HCT116 (cell line): ENCODE data around the gene HSD17B10. TPM values are rescaled to one million over a fixed set of nuclear protein-coding genes. Genes with fewer than 3 reads are reported as not detected.

Source experiments
- ATAC-seq: fragments of 200-7000 bp; cut with Tn5 transposase; 2 replicates; pipeline ENCODE4 v1.9.1; 2020; ENCODE audit warnings: mild to moderate bottlenecking, moderate library complexity
- BruUV-seq: library from RNA; stranded (reverse); fragments of 400-500 nt; replicated peaks from 2 replicates; lab custom pipeline; 2021; lab: Mats Ljungman, UMichigan
- CTCF ChIA-PET: fragments of 300-600 bp; sonication (Branson Sonifier 250); formaldehyde crosslinking; loops from one replicate; lab custom pipeline; 2021; ENCODE audit warnings: antibody characterized with exemption; lab: Charles Lee
- POLR2A ChIA-PET: fragments of 300-600, 350-600 bp; sonication (Branson Sonifier 250); formaldehyde crosslinking; loops from one replicate; lab custom pipeline; 2021; ENCODE audit warnings: antibody characterized with exemption; lab: Charles Lee
- RAD21 ChIA-PET, 2 experiments: fragments of 300-600 bp; sonication (Branson Sonifier 250); formaldehyde crosslinking; loops; one replicate each; lab custom pipeline; 2023; ENCODE audit warnings: low total read pairs in 2 of 2; ENCODE audit not compliant: uncharacterized antibody in 2 of 2, unreplicated experiment in 2 of 2, low non-redundant PET in 1 of 2; lab: Charles Lee
- DNase-seq: peaks from one replicate; pipeline ENCODE4 v3.0.0-alpha.2; 2010; ENCODE audit warnings: low read depth, low spot score
- H2AFZ ChIP-seq: fragments of 200-600 bp; shearing (Covaris generic), sonication (generic); 2 replicates; pipeline ENCODE4 v1.6.1; 2017; ENCODE audit warnings: low read depth, mixed run types, mixed read lengths, antibody characterized with exemption, low read length; ENCODE audit not compliant: poor library complexity, severe bottlenecking
- H3K27ac ChIP-seq: 2 replicates; pipeline ENCODE4 v1.5.1; 2012; ENCODE audit warnings: low read depth, low read length
- H3K27me3 ChIP-seq: fragments of 200-600 bp; sonication (generic); 2 replicates; pipeline ENCODE4 v1.6.1; 2016; ENCODE audit warnings: mixed run types, low read length, mixed read lengths; ENCODE audit not compliant: insufficient read depth
- H3K36me3 ChIP-seq, 2 experiments: fragments of 200-500 bp in 1 of 2; fragments of 200-600 bp in 1 of 2; sonication (Bioruptor generic) in 1 of 2; sonication (generic) in 1 of 2; 2 replicates each; pipeline versions ENCODE4 v1.5.1 to v1.6.1; 2014 to 2016; ENCODE audit warnings: low read length in 2 of 2, inconsistent platforms in 1 of 2, mixed read lengths in 1 of 2, mixed run types in 1 of 2; ENCODE audit not compliant: insufficient read depth in 2 of 2, control insufficient read depth in 1 of 2
- H3K4me1 ChIP-seq, 2 experiments: fragments of 200-600 bp in 1 of 2; sonication (generic) in 1 of 2; 2 replicates each; pipeline versions ENCODE4 v1.5.1 to v1.6.1; 2012 to 2017; ENCODE audit warnings: low read length in 2 of 2, inconsistent platforms in 1 of 2, mild to moderate bottlenecking in 1 of 2, mixed read lengths in 1 of 2, mixed run types in 1 of 2, moderate library complexity in 1 of 2; ENCODE audit not compliant: insufficient read depth in 2 of 2, control insufficient read depth in 1 of 2
- H3K4me2 ChIP-seq: fragments of 200-600 bp; sonication (generic); 2 replicates; pipeline ENCODE4 v1.6.1; 2017; ENCODE audit warnings: mixed run types, low read length, mixed read lengths
- H3K4me3 ChIP-seq, 2 experiments: fragments of 200-600 bp in 1 of 2; sonication (generic) in 1 of 2; replicated peaks in 1 of 2; 2 replicates each; pipeline ENCODE4 v1.5.1; 2011 to 2016; ENCODE audit warnings: low read length in 2 of 2, control low read depth in 1 of 2, low read depth in 1 of 2, mild to moderate bottlenecking in 1 of 2, mixed read lengths in 1 of 2, mixed run types in 1 of 2
- H3K79me2 ChIP-seq: fragments of 200-600 bp; sonication (generic); 2 replicates; pipeline ENCODE4 v1.6.1; 2017; ENCODE audit warnings: mild to moderate bottlenecking, mixed run types, low read length, moderate library complexity, mixed read lengths; ENCODE audit not compliant: insufficient read depth
- H3K9ac ChIP-seq: fragments of 200-600 bp; sonication (generic); 2 replicates; pipeline ENCODE4 v1.6.1; 2016; ENCODE audit warnings: low read length, mixed read lengths
- H3K9me2 ChIP-seq: fragments of 200-600 bp; sonication (generic), shearing (Covaris generic); 2 replicates; pipeline ENCODE4 v1.6.1; 2017; ENCODE audit warnings: mixed run types, mild to moderate bottlenecking, moderate library complexity; ENCODE audit not compliant: insufficient read depth
- H3K9me3 ChIP-seq, 2 experiments: fragments of 200-500 bp in 1 of 2; fragments of 200-600 bp in 1 of 2; sonication (Bioruptor generic) in 1 of 2; sonication (generic) in 1 of 2; 2 replicates each; pipeline ENCODE4 v1.6.1; 2014 to 2017; ENCODE audit warnings: low read length in 2 of 2, mixed read lengths in 2 of 2, inconsistent platforms in 1 of 2, low read depth in 1 of 2, mild to moderate bottlenecking in 1 of 2, mixed run types in 1 of 2, moderate library complexity in 1 of 2; ENCODE audit not compliant: control insufficient read depth in 1 of 2, insufficient read depth in 1 of 2
- H4K20me1 ChIP-seq: fragments of 200-600 bp; sonication (generic), shearing (Covaris generic); 2 replicates; pipeline ENCODE4 v1.6.1; 2017; ENCODE audit warnings: mixed run types, mild to moderate bottlenecking, moderate library complexity; ENCODE audit not compliant: insufficient read depth
- CBX3 ChIP-seq: IDR thresholded peaks from 2 replicates; pipeline ENCODE4 v1.6.1; 2012; ENCODE audit warnings: low read depth
- ELF1 ChIP-seq: IDR thresholded peaks from 2 replicates; pipeline ENCODE4 v1.6.1; 2012; ENCODE audit warnings: low read depth, borderline replicate concordance
- EZH2 ChIP-seq: fragments of 200-600 bp; sonication (generic); IDR thresholded peaks from 2 replicates; pipeline ENCODE4 v1.6.1; 2017; ENCODE audit warnings: antibody characterized with exemption, mixed run types
- EZH2phosphoT487 ChIP-seq: fragments of 200-600 bp; IDR thresholded peaks from 2 replicates; pipeline ENCODE4 v1.6.1; 2018; ENCODE audit warnings: antibody characterized with exemption, borderline replicate concordance
- POLR2A ChIP-seq: IDR thresholded peaks from 2 replicates; pipeline ENCODE4 v1.7.0; 2011; ENCODE audit warnings: borderline replicate concordance; ENCODE audit not compliant: insufficient read depth, insufficient read length; ENCODE audit errors: extremely low read depth
- POLR2AphosphoS5 ChIP-seq: IDR thresholded peaks from 2 replicates; pipeline ENCODE4 v1.6.1; 2011; ENCODE audit warnings: mild to moderate bottlenecking, low read depth, low read length, moderate library complexity
- RAD21 ChIP-seq: IDR thresholded peaks from 2 replicates; pipeline ENCODE4 v1.6.1; 2012; ENCODE audit warnings: low read depth, mild to moderate bottlenecking
- SRF ChIP-seq: IDR thresholded peaks from 2 replicates; pipeline ENCODE4 v1.6.1; 2012; ENCODE audit warnings: low read depth
- TCF7L2 ChIP-seq: IDR thresholded peaks from 2 replicates; pipeline ENCODE4 v1.7.0; 2011; ENCODE audit warnings: borderline replicate concordance, inconsistent platforms; ENCODE audit not compliant: insufficient read depth, insufficient read length; ENCODE audit errors: extremely low read depth
- YY1 ChIP-seq: IDR thresholded peaks from 2 replicates; pipeline ENCODE4 v1.6.1; 2011; ENCODE audit warnings: low read length, low read depth, moderate library complexity, mild to moderate bottlenecking; ENCODE audit not compliant: insufficient replicate concordance; ENCODE audit errors: extremely low read depth
- intact Hi-C: fragments of 100-400 bp; cut with micrococcal nuclease; formaldehyde crosslinking; loops from 2 replicates; pipeline ENCODE4 v1.10.0; 2022
- total RNA-seq: library from RNA; stranded (reverse); gene quantifications from one replicate; pipeline ENCODE4 v1.2.1, GENCODE V29; 2021; ENCODE audit not compliant: unreplicated experiment
- TF ChIP-seq, protein P1 (sequence below): IDR thresholded peaks from 2 replicates; pipeline ENCODE4 v1.6.1; 2012
- TF ChIP-seq, protein P2 (sequence below), 3 experiments: fragments of 200-600 bp in 1 of 3; sonication (generic) in 1 of 3; IDR thresholded peaks in 2 of 3; conservative IDR thresholded peaks in 1 of 3; 2 replicates each; pipeline ENCODE4 v1.5.1; 2012 to 2017; ENCODE audit warnings: low read depth in 2 of 3, low read length in 2 of 3, antibody characterized with exemption in 1 of 3, borderline replicate concordance in 1 of 3, control low read depth in 1 of 3, mild to moderate bottlenecking in 1 of 3, mixed read lengths in 1 of 3, mixed run types in 1 of 3, moderate library complexity in 1 of 3; ENCODE audit not compliant: insufficient read depth in 1 of 3

Gene HSD17B10
- total RNA-seq, 1 experiment from 2014 or later, result 94.4 TPM

DNA sequence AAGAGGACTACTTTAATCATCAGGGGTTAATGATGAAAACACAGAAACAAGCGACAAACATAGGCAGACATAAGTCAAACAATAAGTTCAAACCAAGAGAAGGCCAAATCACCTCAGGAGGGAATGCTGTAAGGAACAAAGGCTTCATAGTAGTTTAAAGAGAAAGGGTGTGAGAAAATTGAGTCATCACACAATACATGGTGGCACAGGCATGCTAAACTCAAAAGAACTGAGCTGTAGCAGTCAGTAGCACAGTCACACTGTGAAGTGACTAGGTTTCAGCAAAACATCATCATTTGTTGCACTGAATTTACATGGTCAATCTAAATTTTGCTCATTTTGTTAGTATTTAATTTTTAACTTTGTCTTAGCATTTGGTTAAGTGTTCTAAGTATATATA lies 36.0 kb downstream of the HSD17B10 start:
- H3K36me3 ChIP-seq, result peaks cover 6 to 16% of the 10 kb centered on the region in 2 experiments; a peak in 3 of 4 replicates
- RAD21 ChIA-PET, result no interaction called here
- CTCF ChIA-PET, result no interaction called here
- BruUV-seq, result no TSS peak
- no peak overlapping the region for H3K9ac ChIP-seq
- H3K9me2 ChIP-seq, result no peaks in the 10 kb centered on the region
- DNase-seq (no peak), ATAC-seq (no peak)
- no peak overlapping the region for H3K4me3 ChIP-seq
- TF ChIP-seq EZH2phosphoT487 (no peak), RAD21 (no peak), POLR2A (no peak), ELF1 (no peak), YY1 (no peak), EZH2 (no peak), POLR2AphosphoS5 (no peak), CBX3 (no peak), SRF (no peak)
- TF ChIP-seq, protein P1, sequence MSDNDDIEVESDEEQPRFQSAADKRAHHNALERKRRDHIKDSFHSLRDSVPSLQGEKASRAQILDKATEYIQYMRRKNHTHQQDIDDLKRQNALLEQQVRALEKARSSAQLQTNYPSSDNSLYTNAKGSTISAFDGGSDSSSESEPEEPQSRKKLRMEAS, result no peak
- no peak overlapping the region for H3K27ac ChIP-seq
- no peaks in the 10 kb centered on the region for H3K9me3 ChIP-seq
- H4K20me1 ChIP-seq, result no peaks in the 10 kb centered on the region
- intact Hi-C loops, result no loop called here
- POLR2A ChIA-PET, result no interaction called here
- H2AFZ ChIP-seq, result no peak overlapping the region
- H3K27me3 ChIP-seq, result no peaks in the 10 kb centered on the region
- no peaks in the 10 kb centered on the region for H3K79me2 ChIP-seq
- no peak overlapping the region for H3K4me2 ChIP-seq
- H3K4me1 ChIP-seq, result no peaks in the 10 kb centered on the region

- H3K4me1 ChIP-seq, result no peaks in the 10 kb centered on the region
- H4K20me1 ChIP-seq, result no peaks in the 10 kb centered on the region
- ATAC-seq (no peak), DNase-seq (no peak)
- TF ChIP-seq EZH2phosphoT487 (no peak), TCF7L2 (no peak), SRF (no peak)
- TF ChIP-seq, protein P2, sequence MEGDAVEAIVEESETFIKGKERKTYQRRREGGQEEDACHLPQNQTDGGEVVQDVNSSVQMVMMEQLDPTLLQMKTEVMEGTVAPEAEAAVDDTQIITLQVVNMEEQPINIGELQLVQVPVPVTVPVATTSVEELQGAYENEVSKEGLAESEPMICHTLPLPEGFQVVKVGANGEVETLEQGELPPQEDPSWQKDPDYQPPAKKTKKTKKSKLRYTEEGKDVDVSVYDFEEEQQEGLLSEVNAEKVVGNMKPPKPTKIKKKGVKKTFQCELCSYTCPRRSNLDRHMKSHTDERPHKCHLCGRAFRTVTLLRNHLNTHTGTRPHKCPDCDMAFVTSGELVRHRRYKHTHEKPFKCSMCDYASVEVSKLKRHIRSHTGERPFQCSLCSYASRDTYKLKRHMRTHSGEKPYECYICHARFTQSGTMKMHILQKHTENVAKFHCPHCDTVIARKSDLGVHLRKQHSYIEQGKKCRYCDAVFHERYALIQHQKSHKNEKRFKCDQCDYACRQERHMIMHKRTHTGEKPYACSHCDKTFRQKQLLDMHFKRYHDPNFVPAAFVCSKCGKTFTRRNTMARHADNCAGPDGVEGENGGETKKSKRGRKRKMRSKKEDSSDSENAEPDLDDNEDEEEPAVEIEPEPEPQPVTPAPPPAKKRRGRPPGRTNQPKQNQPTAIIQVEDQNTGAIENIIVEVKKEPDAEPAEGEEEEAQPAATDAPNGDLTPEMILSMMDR (IDR thresholded peaks at IDR 0.05 in 2 of 3, conservative IDR thresholded peaks at IDR 0.05 in 1 of 3; ENCODE audit: borderline replicate concordance in 1 of 3, insufficient read depth in 1 of 3, low read depth in 2 of 3, low read length in 2 of 3), result 0 out of 6 replicates have a peak, but pooled peaks of 1 of the 3 experiments have one; percentile 5
- BruUV-seq, result no TSS peak
- POLR2A ChIA-PET, result no interaction called here
- H3K4me3 ChIP-seq, result no peak overlapping the region
- no peaks in the 10 kb centered on the region for H3K27me3 ChIP-seq
- no peak overlapping the region for H3K4me2 ChIP-seq
- no peak overlapping the region for H3K27ac ChIP-seq
- intact Hi-C loops, result no loop called here
- H3K9me2 ChIP-seq, result no peaks in the 10 kb centered on the region
- RAD21 ChIA-PET, result interaction anchor here in 1 of 2 experiments (0.6 kb wide), 1 partner anchor 32 kb away, joined by 4 read pairs; no protein-coding TSS in a partner anchor
- H3K9me3 ChIP-seq, result no peaks in the 10 kb centered on the region
- CTCF ChIA-PET, result no interaction called here
- H3K9ac ChIP-seq, result no peak overlapping the region
- no peak overlapping the region for H2AFZ ChIP-seq
- no peaks in the 10 kb centered on the region for H3K79me2 ChIP-seq
- H3K36me3 ChIP-seq, result peaks cover 11 to 15% of the 10 kb centered on the region in 2 experiments; a peak in 2 of 4 replicates
These were observed 38.4 kb downstream of the HSD17B10 start for GRCh38 chrX:53395605-53396298.
